NCI-H1048 (cell line): ENCODE data around the gene WDR55.
"Not testable (repeated sequence)": the region's sequence is repeated elsewhere in the genome, so short reads cannot be mapped to it uniquely, and the experiment has no call there.

Experiments
- DNase-seq: peaks from one replicate; lab custom pipeline; 2025; lab: John Stamatoyannopoulos, UW

The WDR55 gene

DNA sequence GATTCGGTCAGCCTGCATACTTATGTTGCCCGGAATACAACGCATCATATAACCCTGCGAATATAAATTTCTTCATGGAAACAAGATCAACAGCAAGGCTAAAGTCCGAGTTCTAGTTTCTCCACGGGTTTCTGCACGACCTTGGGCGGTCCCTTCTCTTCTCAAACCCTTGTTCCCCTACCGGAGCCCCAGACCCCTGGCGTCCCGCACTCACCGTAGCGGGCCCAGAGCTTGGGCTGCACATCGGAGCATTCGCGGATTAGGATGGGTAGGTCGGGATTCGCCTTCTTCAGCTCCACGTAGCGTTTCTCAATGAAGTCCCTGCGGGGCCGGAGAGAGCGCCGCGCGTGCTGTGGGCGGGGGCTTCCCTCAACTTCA, 17.7 kb upstream of the WDR55 start:
- no peak for DNase-seq

DNA sequence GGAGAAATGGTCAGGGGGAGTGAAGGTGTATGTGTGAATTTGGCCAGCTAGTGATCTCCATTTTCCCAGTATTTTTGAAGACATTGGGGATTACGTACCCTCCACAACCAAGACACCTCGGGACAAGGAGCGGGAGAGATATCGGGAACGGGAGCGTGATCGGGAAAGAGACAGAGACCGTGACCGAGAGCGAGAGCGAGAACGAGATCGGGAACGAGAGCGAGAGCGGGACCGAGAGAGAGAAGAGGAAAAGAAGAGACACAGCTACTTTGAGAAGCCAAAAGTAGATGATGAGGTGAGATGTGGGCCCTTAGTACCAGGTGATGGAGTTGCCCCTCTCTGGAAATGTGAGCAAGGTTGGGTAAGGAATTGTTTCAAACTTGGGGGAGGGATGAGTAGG, 5.8 kb upstream of the WDR55 start:
- DNase-seq, result no peak

DNA sequence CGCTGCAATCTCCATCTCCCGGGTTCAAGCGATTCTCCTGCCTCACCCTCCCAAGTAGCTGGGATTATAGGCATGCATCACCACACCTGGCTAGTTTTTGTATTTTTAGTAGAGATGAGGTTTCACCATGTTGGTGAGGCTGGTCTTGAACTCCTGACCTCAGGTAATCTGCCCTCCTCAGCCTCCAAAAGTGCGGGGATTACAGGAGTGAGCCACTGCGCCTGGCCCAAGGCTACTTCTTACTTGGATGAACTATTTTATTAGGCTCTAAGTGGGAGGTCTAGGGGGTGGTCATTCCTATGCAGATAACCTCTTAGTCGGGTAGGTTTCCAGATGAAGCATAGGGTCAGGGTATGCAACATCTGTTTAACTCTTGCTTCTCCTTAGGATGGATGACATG, 4.3 kb upstream of the WDR55 start:
- not testable (repeated sequence) for DNase-seq

DNA sequence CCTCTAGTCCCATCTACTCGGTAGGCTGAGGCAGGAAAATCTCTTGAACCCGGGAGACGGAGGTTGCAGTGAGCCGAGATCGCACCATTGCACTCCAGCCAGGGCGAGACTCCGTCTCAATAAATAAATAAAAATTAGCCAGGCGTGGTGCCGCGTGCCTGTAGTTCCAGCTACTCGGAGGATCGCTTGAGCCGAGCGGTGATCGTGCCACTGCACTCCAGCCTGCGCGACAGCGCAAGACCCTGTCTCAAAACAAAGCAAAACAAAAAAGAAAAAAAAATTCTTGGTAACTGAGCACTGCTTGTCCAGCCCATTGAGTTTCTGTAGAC, 710 bp upstream of the WDR55 start:
- DNase-seq, result no peak

DNA sequence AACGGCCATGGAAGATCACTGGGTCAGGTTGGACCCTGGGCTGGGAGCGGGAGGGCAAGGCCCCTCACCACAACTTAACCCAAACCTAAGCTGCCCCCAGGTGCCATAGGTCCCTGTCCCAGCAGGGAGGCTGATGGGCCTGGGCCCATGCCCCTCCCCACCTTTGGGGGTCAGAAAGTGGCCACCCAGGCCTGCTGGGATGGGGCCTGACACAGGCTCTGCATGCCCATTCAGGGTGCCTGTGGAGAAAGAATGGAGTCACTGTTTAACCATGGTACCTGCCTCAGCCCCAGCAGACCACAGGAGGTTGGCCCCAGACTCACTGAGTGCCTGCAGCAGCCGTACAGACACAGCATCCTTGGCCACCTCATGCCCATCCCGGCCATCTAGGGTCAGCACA, 6.3 kb downstream of the WDR55 start:
- not testable (repeated sequence) for DNase-seq

DNA sequence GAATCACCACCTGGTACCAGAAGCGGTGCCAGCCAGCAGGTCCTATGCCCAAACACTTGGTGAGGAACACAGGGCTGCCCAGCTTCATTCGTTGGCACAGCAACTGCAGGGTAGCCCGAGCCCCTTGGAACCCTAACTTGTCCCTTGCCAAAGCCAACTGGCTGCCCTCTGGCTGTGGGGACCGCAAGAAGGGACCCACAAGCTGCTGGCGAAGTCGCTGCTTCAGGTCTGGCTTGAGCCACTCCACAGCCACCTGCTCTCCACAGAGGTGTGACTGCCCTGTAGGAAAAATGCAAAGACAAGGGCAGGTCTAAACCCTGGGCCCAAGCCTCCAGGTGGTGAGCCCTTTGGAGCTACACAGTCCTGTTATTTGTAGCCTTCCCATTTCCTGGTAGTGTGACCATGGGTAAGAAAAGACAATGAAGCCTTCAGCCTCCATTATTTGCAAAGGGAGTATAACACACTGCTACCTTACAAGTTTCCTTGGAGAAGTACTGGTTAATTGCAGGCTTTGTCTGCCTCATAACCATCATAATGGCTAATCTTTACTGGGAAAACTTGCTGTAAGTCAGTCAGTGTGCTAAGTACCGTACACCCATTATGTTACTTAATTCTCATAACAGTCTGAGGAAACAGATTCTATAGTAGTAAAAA, 6.9 kb downstream of the WDR55 start:
- no peak for DNase-seq

DNA sequence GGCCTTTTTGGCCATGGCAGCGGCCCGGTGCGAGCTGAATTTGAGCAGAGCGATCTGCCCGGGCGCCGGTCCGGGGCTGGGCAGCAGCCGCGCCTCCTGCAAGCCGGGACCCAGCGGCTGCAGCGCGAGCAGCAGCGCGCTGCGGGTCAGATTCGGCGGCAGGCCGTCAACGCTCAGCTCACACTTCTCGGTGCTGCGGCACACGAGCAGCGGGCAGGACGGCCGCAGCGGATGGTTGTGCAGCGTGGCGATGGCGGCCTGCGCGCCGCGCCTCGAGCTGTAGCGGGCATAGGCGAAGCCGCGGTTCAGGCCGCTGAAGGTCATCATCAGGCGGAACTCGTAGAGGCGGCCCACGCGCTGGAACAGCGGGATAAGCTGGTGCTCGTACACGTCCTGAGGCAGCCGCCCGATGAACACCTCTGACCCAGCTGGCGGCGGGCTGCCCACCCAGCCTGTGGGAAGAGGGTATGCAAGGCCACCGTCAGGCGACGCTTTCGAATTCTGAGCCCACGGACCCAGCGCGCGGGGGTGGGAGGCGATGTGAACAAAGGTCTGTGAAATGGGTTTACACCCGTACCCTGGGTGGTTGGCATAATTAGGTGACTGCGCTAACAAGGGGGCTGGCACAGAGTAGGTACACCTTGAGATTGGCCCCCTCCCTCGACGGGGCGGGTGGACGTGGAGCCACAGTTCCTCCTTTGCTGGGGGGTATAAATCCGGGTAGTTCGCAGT, 7.9 kb downstream of the WDR55 start:
- DNase-seq, result no peak

DNA sequence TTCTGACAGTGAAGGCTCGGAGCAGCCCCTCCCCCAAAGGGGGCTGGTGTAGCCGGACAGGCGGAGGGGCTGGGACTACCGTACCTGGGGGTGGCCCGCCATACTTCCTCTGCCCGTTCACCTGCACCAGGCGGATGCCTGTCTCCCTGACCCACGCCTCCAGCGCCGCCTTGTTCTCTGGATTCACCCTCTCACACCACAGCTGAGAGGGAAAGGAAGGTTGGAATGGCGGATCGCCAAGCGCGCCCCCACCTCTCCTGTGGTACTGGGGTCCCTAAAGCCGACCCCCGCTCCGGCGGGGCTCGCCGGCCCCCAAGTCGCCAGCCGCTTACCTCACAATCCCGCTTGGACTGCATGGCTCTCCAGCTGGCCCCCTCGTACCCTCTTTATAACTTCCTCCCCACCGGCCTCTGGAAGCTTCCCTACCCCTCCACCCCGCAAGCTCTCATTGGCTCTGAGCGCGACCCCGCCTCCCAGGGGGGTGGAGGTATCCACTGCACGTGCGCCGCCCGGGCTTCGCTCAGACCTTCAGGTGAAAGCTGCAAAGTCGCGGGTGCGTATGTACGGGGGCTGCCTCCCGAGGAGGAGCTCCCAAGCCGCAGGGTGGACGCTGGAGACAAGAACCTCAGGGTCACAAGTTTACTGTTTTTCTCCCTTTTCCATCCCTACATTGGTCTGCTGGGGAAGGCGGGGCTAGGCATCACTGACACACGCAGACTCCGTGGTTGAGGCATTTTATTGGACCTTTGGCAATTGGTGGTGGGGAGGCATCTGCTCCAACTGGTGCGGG, 8.7 kb downstream of the WDR55 start, which contains the start of gene DND1:
Gene DND1, minus strand, starts transcription at position 390 of the 790 bp plus-strand sequence. Its CDS starts 34 bp downstream, at position 356.
- DNase-seq, result no peak

DNA sequence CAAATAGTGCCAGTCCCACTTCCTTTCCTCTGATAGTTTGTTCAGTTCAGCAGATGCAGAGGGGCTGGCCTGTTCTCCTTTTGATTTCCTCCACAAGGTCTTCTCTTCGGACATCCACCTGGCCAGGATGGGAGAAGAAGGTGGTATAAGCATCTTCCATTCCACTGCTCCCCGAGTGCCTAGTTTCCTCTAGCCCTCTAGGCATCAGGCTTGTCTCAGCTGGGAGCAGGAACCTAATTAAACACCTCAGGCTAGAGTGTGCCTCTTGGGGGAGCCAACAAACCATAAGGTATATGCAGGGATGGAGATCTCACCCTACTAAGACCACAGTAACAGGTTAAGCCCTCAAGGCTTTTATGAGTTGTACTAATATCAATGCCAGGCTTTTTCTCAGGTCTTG, 9.5 kb downstream of the WDR55 start:
- DNase-seq, result no peak

DNA sequence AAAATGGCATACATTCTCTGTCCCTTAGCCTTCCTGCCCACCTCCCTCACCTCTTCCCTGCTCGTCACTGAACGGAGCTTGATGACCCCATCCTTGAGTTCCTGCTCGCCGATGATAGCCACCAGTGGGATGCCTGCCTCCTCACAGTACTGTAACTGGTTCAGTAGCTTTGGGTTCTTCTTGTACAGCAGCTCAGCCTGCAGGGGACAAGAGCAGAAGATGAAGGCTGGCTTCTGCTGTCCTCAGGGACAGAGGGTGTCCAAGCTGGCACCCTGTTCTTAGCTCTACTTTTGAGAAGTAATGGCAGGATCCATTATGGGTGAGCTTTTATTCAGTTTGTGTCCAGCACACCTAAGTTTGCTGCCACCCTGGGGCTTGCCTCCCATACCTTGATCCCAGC, 9.9 kb downstream of the WDR55 start:
- no peak for DNase-seq

DNA sequence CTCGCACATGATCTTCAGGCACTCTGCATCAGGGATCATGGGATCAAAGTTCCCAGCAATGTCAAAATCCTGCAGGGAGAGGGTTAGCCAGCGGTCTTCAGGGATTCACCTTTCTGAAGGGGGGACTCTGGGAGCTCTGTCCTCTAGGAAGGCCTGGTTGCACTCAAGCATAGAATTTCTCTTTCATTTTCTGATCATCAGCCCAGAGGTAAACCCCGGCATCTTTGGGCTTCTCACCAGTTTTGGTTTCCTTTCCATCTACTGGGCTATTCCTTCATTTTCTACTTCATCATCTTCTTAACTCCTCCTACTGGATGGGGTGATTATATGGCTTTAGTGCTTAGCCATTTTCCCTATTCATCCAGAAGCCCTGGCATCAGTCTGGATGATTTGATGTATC, 13.2 kb downstream of the WDR55 start:
- no peak for DNase-seq

DNA sequence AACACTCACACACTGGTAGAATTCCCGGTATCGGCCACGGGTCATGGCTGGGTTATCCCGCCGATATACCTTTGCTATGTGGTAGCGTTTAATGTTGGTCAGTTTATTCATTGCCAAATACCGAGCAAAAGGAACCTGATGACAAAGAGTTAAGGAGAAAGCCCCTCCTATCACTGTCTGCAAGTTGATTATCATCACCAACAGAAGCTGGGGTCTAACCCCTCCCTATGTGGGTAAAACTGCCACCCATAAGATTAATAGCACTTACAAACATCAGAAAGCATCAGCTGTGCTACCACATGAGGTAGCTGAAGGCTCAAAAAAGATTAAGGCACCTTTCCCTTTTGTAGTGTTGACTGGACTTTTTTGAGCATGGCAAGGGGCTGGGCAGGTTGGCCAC, 14.3 kb downstream of the WDR55 start:
- no peak for DNase-seq

DNA sequence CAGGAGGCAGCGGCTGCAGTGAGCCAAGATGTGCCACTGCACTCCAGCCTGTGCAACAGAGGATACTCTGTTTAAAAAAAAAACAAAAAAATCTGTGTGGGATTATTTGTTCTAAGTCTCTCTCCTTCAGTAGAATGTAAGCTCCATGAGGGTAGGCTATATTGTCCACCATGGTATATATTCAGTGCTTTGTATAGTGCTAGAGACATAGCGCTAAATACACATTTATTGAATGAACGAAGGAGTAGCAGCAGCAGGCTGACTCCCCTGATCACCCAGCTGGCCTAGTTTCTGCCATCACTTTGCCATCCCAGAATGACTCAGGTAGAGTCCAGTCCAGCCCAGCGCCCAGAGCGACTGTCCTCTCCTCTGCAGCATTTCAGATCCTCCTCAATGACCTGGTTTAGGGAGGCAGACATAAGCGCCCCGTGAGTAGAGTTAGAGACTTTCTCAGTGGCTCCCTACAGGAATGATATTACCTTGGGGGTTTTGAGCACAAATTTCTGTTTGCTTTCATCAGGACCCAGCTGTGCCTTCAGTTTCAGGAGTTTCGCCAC, 25.8 kb downstream of the WDR55 start:
- DNase-seq, result no peak

DNA sequence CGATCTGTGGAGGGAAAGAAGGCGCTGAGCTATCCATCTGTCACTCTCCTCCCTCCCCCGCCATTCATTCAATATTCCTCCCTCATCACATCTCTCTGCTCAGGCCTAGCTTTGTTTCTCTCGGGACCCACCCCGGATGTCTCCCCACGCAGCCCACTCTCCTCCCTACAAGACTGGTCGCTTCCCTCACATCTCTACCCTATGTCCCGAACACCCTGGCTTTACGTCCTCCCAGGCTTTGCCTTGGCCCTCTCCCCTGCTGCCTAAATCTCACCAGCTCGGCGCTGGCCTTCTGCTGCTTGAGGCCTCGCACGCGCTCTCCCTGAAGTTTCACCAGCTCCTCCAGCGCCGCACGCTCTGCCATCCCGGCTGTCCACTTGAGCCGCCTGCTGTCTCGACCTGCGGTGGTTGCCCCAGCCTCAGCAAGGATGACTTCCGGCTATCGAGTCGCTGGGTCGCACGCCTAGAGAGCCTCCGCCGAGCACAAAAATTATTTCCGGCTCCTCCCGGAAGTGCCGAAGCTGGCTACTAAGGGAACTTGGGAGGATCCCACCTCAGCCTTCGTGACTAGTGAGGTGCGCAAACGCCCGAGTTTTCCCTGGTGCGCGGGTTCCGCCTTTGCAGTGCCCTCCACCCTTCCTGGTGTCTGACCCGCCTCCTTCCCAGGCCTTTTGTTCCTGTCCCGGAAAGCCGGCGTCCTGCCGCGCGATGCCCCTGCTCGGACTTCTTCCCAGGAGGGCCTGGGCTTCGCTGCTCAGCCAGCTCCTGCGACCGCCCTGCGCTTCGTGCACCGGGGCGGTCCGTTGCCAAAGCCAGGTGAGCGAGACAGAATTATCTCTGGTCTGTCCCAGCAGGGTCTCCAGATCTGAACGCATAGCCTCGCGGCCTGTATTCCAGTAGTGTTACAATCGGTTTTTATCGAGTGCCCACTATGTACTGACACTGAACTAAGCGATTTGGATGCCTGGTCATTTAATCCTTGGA, 26.5 kb downstream of the WDR55 start, which contains the start of the genes HARS1 and HARS2:
Gene HARS1, minus strand, starts transcription at position 430 of the 984 bp plus-strand sequence. Its CDS starts 66 bp downstream, at position 364.
Gene HARS2, plus strand, starts transcription at position 515 of the 984 bp plus-strand sequence. Its CDS starts 194 bp downstream, at position 709.
- DNase-seq, result peak; percentile 89

DNA sequence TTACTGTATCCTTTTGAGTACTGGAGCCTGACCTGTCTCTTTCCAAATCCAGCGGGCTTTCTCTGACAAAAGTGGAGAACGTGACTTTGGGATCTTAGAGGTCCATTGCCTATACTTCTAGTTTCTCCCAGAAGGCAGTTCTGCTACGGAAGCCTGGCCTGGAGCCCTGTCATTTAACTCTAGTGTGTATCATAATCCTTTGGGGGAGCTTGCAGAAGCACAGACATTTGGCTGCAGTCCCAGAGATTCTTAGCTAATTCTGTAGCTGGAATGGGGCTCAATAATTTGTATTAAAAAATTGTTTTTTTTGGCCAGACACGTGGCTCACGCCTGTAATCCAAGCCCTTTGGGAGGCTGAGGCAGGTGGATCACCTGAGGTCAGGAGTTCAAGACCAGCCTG, 29.6 kb downstream of the WDR55 start:
- no peak for DNase-seq

DNA sequence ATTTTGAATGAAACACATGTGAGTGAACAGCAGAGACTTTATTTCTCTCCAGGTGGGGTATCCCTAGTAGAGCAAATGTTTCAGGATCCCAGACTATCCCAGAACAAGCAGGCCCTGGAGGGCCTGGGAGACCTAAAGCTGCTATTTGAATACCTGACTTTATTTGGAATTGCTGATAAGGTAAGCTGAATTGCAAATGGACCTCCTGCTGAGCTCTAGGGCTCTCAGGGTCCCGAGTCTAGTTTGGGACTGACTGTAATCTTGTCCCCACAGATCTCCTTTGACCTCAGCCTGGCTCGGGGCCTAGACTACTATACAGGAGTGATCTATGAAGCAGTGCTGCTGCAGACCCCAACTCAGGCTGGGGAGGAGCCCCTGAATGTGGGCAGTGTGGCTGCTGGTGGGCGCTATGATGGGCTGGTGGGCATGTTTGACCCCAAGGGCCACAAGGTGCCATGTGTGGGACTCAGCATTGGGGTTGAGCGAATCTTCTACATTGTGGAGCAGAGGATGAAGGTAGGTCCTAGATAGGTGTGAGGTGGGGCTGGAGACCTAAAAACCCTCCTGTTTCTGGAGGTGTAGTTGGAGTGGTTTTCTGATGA, 32.3 kb downstream of the WDR55 start:
- no peak for DNase-seq

DNA sequence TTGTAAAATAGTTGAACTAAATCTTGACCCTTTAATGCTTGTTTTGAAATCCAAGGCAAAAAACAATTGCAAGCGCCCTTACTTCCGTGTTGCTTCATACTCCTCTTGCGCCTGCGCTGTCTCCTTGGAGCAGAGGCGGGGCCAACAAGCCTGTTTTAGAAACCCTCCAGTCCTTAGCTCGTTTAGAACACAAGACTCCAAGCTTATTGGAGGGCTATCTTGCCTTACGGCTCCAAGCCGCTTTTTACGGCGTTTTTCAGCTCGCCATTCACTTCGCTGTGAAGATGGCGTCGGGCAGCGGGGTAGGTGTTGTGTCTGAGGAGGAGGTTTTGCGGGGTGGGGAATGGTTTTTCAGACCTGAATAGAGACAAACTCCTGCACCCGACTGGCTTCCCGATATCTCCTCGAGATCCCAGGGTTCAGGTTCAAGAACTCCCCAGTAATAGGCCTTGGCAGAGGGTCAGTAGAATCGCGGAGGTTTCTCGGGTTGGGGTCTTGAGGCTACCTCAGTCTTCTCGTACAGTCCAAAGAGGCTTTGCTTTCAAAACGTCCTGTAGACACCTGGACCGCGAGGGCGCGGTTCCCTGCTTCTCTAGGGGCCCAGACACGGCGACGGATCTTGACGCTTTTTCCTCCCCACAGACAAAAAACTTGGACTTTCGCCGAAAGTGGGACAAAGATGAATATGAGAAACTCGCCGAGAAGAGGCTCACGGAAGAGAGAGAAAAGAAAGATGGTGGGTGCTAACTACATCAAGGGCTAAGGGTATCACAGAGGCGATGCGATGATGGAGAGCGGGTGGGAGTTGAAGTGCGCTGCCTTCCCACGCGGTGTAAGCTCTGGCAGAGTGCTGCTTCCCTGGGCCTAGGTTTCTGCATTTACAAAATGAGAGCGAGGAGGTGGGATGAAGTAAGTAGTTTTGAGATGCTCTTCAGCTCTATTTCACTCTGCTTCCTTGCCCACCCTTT, 35.8 kb downstream of the WDR55 start, which contains the start of gene ZMAT2:
Gene ZMAT2, plus strand, starts transcription at position 271 of the 968 bp plus-strand sequence. Its CDS starts 14 bp downstream, at position 285.
- DNase-seq, result peak; percentile 86

DNA sequence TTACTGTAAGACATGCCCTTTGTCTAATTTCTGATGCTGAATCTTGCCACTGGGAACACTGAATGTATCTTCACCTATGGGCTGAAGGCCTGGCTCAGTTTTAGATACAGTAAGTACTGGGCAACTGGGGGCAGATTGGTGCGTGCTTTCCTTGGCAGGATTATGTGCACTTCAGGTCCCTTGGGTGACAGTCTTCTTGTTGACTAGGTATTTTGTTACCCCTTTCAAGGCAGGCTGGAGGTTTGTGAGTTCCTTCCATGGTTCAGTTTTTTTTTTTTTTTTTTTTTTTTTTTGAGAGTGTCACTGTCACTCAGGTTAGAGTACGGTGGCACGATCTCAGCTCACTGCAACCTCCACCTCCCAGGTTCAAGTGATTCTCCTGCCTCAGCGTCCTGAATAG, 43.1 kb downstream of the WDR55 start:
- DNase-seq, result no peak

DNA sequence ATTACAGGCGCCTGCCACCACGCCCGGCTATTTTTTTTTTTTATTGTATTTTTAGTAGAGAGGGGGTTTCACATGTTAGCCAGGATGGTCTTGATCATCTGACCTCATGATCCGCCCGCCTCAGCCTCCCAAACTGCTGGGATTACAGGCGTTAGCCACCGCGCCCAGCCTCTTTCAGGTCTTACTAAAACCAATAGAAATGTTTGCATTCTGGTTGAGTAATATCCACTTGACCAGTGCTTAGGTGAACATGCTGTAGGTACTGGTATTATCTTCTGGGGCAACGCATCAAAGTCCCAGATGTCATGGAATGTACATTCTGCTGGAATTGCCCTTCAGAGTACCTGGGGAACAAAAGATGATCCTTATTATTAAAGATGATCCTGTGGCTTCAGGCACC, 44.1 kb downstream of the WDR55 start:
- not testable (repeated sequence) for DNase-seq
